Osteocyte (in vitro differentiated cells): Measurements from ENCODE around the gene VAV3. TPM values are rescaled to one million over a fixed set of nuclear protein-coding genes. Genes with fewer than 3 reads are reported as not detected.

Source experiments
- DNase-seq: peaks from one replicate; pipeline ENCODE4 v3.0.0; 2021; ENCODE audit warnings: mixed read lengths; ENCODE audit not compliant: unreplicated experiment; ENCODE audit errors: extremely low spot score
- H3K27ac Mint-ChIP-seq: one replicate; pipeline ENCODE4 v1.8.0; 2021; ENCODE audit warnings: mild to moderate bottlenecking, mixed read lengths; ENCODE audit not compliant: unreplicated experiment
- H3K27me3 Mint-ChIP-seq: one replicate; pipeline ENCODE4 v1.8.0; 2021; ENCODE audit warnings: mixed read lengths; ENCODE audit not compliant: unreplicated experiment
- H3K36me3 Mint-ChIP-seq: one replicate; pipeline ENCODE4 v1.8.0; 2021; ENCODE audit warnings: mixed read lengths; ENCODE audit not compliant: unreplicated experiment
- H3K4me1 Mint-ChIP-seq: one replicate; pipeline ENCODE4 v1.8.0; 2021; ENCODE audit warnings: mixed read lengths; ENCODE audit not compliant: unreplicated experiment
- H3K4me3 Mint-ChIP-seq: one replicate; pipeline ENCODE4 v1.8.0; 2021; ENCODE audit warnings: mild to moderate bottlenecking, moderate library complexity, mixed read lengths; ENCODE audit not compliant: unreplicated experiment
- H3K9me3 Mint-ChIP-seq: one replicate; pipeline ENCODE4 v1.8.0; 2021; ENCODE audit warnings: mixed read lengths; ENCODE audit not compliant: unreplicated experiment
- total RNA-seq: library from RNA; stranded (reverse); gene quantifications from 2 replicates; pipeline ENCODE4 v1.2.1, GENCODE V29; 2021
- TF ChIP-seq, protein P1 (sequence below): fragments of 200-600 bp; sonication (generic); IDR thresholded peaks from 2 replicates; pipeline ENCODE4 v1.5.0; 2021; ENCODE audit warnings: antibody characterized with exemption, mild to moderate bottlenecking, moderate library complexity

VAV3 gene
- total RNA-seq, 1 donor from 2014 or later: not detected

DNA sequence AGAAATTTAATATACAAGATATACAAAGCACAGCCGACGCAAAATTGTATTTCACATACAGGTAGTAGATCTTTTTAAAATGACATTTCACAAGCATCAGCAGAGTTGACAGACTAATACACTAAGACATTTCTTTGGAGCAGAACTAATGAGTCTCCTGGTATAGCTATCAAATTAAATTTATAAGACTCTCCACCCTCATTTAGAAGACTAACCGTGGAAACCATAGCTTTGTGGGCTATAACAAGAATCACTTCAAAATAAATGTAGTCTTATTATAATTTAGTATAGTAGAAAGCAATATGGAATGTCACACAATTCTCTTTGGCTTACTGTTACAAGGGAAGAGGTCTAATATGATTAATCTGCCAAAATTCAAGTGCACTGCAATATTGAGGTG, 204.9 kb downstream of the VAV3 start:
- no peak for DNase-seq
- Mint-ChIP-seq H3K4me3 (no peak overlapping the region), H3K36me3 (no peaks in the 10 kb centered on the region), H3K9me3 (no peaks in the 10 kb centered on the region), H3K27me3 (peaks cover 17% of the 10 kb centered on the region), H3K4me1 (no peaks in the 10 kb centered on the region), H3K27ac (no peak overlapping the region)
- TF ChIP-seq, protein P1, sequence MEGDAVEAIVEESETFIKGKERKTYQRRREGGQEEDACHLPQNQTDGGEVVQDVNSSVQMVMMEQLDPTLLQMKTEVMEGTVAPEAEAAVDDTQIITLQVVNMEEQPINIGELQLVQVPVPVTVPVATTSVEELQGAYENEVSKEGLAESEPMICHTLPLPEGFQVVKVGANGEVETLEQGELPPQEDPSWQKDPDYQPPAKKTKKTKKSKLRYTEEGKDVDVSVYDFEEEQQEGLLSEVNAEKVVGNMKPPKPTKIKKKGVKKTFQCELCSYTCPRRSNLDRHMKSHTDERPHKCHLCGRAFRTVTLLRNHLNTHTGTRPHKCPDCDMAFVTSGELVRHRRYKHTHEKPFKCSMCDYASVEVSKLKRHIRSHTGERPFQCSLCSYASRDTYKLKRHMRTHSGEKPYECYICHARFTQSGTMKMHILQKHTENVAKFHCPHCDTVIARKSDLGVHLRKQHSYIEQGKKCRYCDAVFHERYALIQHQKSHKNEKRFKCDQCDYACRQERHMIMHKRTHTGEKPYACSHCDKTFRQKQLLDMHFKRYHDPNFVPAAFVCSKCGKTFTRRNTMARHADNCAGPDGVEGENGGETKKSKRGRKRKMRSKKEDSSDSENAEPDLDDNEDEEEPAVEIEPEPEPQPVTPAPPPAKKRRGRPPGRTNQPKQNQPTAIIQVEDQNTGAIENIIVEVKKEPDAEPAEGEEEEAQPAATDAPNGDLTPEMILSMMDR: no peak

DNA sequence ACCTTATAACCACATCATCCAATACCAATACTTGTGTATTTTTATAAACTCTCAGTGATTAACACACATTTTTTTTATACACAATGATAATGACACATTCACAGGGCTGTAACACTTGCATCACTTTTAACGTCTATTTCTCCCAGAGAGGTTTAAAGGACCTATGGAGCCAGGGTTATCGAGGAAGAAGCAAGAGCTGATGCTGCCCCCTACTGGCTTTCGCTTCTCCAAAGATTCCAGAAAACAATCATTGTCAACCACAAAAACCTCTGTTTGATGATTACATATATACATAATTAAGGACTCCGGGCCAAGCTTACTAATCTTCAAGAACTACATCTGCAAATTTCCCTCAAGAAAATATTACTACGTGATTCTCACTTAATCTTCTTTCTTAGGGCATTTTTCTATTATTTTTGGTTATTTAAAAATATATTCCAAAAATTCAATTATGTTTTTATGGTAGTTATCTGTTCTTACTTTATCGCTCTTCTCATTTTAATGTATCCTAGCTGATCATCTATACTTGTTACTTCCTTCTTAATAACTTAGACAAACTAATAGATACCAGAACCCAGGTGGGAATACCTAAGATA, 214.5 kb downstream of the VAV3 start:
- no peaks in the 10 kb centered on the region for H3K9me3 Mint-ChIP-seq

DNA sequence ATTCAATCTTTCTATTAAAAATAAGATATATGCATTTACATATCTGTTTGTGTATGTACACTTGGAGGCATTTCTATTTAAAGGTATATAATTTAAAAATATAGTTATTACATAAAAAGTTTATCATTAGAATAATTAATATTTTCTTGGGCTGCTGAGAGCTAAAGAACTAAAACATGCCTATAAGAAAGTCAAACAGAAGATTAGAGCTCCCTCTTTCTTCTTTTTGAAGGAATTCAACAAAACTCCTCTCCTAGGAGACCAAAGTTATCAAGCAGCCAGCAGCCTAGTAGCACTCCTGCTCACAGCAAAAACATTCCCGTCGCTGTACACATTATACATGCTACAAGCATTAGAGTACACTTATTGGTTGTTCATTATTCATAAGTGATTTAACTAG, 216.4 kb downstream of the VAV3 start:
- H3K9me3 Mint-ChIP-seq: no peaks in the 10 kb centered on the region
- no peak overlapping the region for H3K27ac Mint-ChIP-seq
- DNase-seq: no peak
- H3K4me1 Mint-ChIP-seq: no peaks in the 10 kb centered on the region
- no peak overlapping the region for H3K4me3 Mint-ChIP-seq
- TF ChIP-seq, protein P1: peak; percentile 48
- peaks cover 7% of the 10 kb centered on the region for H3K27me3 Mint-ChIP-seq
- H3K36me3 Mint-ChIP-seq: no peaks in the 10 kb centered on the region

More for the DNA sequence above, 214.5 kb downstream of the VAV3 start:
- Mint-ChIP-seq H3K4me1 (no peaks in the 10 kb centered on the region), H3K27me3 (peaks cover 21% of the 10 kb centered on the region), H3K27ac (no peak overlapping the region), H3K36me3 (no peaks in the 10 kb centered on the region), H3K4me3 (no peak overlapping the region)
- no peak for DNase-seq
- TF ChIP-seq, protein P1: peak; percentile 63

DNA sequence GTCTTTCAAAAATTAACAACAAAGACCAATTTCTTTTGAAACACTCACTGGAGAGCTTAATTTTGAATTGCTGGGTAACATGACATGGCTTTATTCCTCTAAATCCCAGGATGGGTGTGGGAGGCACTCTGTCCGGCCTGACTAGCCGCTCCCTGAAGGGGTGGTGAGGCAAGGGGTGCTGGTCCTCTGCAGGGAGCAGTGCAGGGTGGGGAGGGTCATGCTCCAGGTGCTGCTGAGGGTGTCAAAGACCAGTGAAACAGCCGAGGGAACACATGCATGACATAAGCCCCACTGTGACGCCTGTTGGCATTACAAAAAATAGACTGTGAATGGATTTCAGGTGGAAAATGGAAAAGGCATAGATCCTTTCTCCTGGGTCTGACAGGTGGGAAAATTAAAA, 223.7 kb downstream of the VAV3 start:
- no peaks in the 10 kb centered on the region for H3K36me3 Mint-ChIP-seq
- TF ChIP-seq, protein P1: no peak
- no peak overlapping the region for H3K27ac Mint-ChIP-seq
- no peak overlapping the region for H3K4me3 Mint-ChIP-seq
- no peaks in the 10 kb centered on the region for H3K4me1 Mint-ChIP-seq
- H3K9me3 Mint-ChIP-seq: no peaks in the 10 kb centered on the region
- H3K27me3 Mint-ChIP-seq: no peaks in the 10 kb centered on the region
- DNase-seq: no peak

DNA sequence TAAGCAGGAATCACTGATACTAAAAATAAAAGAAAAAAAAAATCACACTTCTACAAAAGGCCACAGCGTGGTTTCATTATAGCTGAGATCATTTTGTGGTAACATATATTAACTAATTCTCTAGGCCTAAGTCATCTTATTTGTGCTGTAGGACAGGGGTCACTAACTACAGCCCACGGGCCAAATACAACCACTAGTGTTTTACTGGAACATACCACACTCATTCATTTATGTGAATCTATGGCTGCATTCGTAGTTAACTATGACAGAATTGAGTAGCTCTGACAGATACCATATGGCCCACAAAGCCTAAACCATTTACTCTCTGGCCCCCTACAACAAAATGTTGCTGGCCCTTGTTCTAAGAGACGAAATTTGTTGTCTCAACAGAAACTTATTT, 224.4 kb downstream of the VAV3 start:
- Mint-ChIP-seq H3K9me3 (no peaks in the 10 kb centered on the region), H3K4me1 (no peaks in the 10 kb centered on the region), H3K36me3 (no peaks in the 10 kb centered on the region), H3K27me3 (no peaks in the 10 kb centered on the region), H3K4me3 (no peak overlapping the region), H3K27ac (no peak overlapping the region)
- TF ChIP-seq, protein P1: no peak
- DNase-seq: no peak
